Measurements from ENCODE around the gene ADAT3.

ADAT3 gene

GRCh38 chr19:1938071-1938470 lies 32.9 kb downstream of the ADAT3 start:
- no peak for DNase-seq (ENCODE audit: low read depth in 2 of 2)

DNA sequence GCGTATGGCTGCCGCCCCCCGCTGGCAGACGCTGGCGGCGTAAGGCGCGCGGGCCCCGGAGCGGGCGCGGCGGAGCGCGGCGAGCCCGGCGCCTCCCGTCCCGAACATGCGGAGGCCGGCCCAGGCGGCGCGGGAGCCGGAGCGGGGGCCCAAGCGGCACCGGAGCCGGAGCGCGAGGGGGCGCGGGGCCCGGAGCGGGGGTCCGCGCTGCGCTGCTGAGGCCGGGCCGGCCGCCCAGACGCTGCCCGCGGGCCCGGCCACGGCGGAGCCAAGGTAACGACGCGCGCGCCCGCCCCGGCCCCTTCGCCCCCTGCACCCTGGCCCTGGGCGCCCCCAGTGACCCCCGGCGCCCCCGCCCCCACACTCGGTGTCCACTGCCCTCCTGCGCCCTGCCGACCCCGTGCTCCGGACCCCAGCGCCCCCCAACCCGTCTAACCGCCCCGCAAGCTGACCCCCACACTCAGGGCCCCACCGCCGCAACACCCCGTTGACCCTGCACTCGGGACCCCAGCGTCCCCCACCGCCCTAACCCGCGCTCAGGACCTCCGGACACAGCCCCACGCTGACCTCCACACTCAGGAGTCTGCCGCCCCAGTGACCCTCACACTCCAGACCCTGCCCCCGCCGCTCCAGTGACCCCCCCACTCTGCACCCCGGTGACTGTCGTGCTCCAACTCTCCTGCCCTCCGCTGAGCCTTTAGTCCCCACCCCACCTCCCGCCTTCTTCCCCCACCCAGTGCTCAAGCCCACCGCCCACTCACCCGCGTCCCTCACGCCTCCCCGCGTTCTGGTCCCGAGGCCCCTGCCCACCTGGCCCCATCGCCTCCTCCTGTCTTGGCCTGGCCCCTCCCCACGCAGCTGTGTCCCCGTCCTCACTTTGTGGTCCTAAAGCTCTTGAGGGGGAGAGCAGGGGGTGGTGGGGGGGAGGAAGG lies 36.2 kb downstream of the ADAT3 start, which contains the start of gene CSNK1G2:
TSS of gene CSNK1G2 (plus strand) at position 27 of the 932 bp plus-strand sequence. CDS start 28,601 bp downstream, outside the sequence.
- no peak for DNase-seq (ENCODE audit: low read depth in 2 of 2)

GRCh38 chr19:1942078-1942933 lies 37.1 kb downstream of the ADAT3 start:
- peak; percentile 51 to 65 for DNase-seq (ENCODE audit: low read depth in 2 of 2)

- DNase-seq (ENCODE audit: low read depth in 2 of 2) = no peak
Observed at GRCh38 chr19:1942934-1943555, 37.8 kb downstream of the ADAT3 start.

DNA sequence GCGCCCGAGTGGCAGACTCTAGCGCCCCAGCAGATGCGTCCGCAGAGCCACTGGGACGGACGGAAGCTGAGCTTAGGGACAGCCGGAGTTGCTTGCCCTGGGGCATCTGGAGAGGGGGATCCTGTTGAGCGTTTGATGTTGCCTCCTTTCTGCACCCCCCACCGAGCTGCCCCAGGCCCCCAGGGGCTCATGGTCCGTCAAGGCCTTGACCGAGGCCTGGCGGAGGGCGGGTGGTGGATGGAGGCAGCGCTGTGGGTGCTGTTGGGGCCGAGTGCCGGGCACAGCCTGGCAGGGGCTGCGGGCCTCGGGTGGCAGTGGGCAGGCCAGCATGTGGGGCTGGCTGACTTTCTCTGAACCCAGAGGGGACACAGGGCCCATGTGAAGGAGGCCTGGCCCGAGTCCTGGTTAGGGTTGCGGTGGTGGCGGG lies 38.5 kb downstream of the ADAT3 start:
- DNase-seq (ENCODE audit: low read depth in 2 of 2) = no peak

DNA sequence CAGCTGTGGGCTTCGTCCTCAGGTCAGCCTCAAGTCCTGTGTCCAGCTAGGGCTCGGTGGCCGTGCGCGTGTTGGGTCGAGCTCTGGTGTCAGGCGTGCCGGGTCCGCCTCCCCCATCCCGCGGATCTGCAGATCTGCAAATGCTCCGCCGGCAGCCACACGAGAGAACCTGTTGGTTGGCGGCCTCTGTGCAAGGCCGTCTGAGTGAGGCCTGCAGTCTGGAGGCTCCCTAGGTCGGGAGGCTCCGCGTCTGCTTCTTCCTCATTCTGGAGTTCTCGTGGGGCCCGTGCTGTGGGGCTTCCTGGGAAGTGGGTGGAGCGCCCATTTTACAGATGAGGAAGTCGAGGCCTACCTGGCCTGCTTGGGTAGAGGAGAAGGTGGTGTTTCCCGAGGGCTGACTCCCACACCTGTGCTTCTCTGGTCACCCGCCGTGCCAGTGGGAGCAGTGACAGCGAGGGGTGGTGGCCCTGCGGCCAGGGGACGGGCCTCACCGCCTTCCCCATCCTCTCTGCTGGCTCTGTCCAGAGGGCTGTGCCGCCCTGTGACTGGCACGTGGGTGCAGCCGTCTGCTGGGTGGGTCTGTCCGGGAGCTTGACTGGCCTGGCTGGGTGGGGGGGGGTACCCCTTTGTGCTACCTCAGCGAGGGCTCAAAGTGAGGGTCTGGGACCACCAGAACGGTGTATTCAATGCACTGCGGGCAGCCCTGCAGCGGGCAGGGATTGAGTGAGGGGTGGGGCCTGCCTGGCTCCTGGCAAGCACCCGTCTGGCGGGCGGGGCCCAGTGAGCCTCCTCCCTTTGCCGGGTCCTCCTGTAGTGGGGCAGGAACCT lies 39.1 kb downstream of the ADAT3 start:
- DNase-seq (ENCODE audit: low read depth in 2 of 2) = no peak

DNA sequence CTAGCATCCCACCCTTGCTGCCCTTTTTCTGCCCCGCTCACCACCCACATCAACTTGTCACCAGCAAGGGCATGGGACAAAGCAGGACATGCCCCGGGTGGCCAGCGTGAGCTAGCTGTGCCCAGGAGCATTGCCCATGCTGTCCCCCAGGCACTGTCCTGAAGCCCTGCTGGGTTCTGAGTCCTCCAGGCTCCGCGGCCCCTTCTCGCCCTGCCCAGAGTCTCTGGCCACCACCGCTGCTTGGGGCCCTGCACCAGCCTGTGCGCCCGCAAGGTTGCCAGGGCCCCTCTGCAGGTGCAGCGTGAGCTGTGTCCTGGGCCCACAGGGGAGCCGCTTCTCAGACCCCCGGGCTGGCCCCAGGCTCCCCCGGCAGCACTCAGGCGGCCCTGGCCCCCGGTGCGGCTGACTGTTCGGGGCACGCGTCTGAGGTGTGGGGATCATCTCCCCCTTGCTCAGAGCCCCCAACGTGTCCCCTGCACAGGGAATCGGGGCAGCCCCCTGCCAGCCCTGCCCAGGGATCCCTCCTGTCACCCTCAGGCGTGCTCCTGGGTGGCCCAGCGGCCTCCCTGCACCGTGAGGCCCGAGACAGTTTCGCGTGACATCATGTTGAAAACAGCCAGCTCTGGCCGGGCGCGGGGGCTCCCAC lies 39.8 kb downstream of the ADAT3 start:
- DNase-seq (ENCODE audit: low read depth in 2 of 2) = no peak

DNA sequence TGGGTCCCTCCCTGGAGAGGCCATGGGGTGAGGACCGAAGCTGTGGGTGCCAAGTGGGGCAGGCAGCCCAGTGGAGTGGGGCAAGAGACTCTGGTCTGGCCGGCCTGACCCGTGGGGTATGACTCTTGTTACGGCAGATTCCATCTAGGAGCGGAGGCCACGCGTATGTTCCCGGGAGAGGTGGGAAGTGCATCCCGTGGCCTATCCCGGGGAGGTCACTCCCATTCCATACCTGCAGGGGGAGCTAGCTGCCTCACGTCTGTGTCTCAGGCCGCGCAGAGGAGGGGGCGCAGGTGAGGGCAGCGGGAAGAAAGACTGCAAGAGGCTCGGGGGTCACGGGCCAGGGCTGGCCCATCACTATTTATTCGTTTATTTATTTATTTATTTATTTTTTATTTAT lies 40.7 kb downstream of the ADAT3 start:
- DNase-seq (ENCODE audit: low read depth in 2 of 2) = peak in 1 of 2 donors; percentile 38

DNA sequence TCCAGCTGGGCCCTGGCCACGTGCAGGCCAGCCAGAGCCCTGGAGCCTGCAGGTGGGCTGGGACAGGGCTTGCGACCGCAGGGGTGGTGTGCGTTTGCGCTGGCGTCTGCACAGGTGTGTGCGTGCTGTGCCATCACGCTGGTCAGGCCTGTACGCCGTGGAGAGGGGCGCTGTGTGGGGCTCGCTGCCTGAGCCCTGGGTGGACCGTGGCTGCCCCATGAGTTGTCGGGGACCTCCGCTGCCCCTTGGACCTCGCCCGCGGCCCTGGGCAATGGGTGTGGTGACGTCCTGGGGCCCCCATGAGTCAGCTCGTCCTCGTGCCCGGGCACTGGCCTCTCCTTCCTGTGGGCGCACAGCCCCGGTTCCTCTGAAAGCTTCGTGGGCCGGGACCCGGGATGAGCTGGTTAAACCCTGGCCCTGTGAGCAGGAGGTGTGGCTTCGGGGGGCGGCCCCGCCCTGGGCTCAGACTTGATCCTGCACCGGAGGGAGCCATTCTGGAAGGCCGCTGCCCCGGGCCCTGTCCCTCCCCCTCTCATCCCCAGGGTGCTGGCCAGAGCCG lies 42.5 kb downstream of the ADAT3 start:
- no peak for DNase-seq (ENCODE audit: low read depth in 2 of 2)

DNA sequence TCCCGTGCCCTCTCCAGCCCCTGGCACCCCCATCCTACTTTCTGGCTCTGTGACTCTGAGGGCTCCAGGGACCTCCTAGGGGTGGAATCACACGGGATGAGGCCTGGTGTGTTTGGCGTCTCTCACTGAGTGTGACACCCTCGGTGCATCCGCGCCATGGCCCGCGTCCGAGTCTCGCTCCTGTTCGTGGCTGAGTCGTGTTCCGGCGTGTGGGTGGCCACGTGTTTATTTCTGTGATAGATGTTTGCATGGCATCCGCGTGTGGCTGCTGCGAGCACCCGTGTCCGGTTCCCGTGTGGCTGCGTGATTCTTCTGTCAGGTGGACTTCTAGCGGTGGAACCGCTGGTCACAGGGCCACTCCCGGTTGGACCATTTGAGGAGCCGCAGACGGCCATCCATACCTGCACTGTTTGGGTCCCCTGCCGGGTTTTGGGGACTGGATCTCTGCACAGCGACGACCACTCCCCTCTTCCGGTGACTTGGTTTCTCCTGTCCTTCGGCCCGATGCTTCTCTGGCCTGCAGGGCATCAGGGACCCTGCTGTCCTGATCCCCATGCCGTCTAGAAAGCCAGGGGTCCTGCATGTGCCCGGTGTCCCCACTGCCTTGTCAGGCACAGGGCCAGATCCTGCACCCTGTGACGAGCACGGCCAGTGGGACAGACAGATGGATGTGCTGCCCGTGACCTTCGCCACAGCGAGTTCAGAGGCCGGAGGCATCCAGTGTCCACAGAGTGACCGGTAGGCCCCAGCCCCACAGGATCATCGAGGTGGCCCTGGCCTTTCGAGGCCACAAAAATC lies 44.3 kb downstream of the ADAT3 start:
- no peak for DNase-seq (ENCODE audit: low read depth in 2 of 2)

GRCh38 chr19:1950640-1951039 lies 45.4 kb downstream of the ADAT3 start:
- DNase-seq (ENCODE audit: low read depth in 2 of 2) = no peak

DNA sequence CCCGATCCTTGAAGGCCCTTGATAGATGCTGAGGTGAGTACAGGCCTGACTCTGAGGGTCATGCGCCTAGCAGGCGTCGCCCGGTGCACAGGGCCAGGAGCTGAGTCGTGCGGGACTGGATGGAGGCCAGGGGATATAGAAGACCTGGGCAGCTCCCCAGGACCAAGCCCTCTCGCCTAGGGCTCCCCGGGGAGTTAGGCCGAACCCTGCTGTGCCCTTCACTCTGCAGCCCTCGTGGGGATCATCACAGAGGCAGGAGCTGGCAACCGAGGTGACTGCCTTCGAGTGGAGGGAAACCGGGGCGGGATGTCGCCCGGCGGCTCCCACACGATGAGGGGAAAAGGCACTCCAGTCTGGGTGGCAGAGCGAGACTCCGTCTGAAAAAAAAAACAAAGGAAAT lies 47.4 kb downstream of the ADAT3 start:
- DNase-seq (ENCODE audit: low read depth in 2 of 2) = no peak

GRCh38 chr19:1953037-1953436 lies 47.8 kb downstream of the ADAT3 start:
- DNase-seq (ENCODE audit: low read depth in 2 of 2) = no peak

DNA sequence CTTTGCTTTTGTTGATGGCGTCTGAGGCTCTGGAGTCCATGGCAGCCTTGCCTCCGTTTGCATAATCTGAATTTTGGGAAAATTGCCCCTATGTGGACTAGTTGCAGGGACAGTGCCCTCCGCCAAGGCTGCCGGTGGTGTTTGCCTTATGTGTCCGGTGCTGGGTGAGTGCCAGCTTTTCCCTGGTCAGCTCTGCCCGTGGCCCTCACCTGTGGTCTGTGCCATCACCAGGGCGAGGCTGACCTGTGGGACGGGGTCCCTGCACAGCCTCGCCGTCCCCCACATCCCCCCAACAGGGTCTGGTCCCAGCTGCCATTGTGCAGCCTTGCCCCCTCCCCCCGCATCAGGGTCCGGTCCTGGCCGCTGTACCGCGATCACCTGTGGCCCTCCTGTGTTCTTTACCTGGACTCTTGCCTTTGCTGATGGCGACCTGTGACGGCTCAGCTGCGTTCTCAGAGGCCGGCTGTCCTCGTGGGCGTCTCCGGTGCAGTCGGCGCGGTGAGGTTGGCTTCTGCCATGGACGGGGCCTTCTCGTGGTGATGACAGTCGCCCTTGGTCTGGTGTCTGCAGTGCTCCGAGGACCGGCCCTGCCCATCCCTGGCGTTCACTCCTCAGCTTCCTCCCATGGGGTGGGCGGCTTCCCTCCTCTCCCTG lies 48.4 kb downstream of the ADAT3 start:
- DNase-seq (ENCODE audit: low read depth in 2 of 2) = no peak

- DNase-seq (ENCODE audit: low read depth in 2 of 2) = no peak
Observed at GRCh38 chr19:1954532-1954933, 49.3 kb downstream of the ADAT3 start.

GRCh38 chr19:1955171-1956121 lies 50.2 kb downstream of the ADAT3 start:
- DNase-seq (ENCODE audit: low read depth in 2 of 2) = no peak

DNA sequence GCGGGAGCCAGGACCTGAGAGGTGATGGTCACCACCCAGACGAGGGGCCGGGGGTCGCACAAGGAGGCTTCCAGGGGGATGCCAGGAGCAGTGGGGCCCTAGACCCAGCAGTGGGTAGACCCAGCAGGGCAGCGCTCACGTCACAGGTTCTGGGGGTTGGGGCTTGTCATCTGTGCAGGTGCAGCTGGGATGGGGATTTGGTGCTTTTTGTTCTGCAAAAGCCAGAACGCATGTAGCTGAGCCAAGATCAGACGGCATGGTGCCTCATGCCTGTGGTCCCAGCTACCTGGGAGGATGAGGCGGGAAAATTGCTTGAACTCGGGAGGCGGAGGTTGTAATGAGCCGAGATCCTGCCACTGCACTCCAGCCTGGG lies 50.9 kb downstream of the ADAT3 start:
- no peak for DNase-seq (ENCODE audit: low read depth in 2 of 2)

Measured in stimulated activated CD4-positive, alpha-beta T cell treated with anti-CD3 and anti-CD28 coated beads, Interleukin-4, amount 100 ng/mL, for 48 hours (primary cell).